Hepatocyte (in vitro differentiated cells): ENCODE data around the gene CRISP3.

ENCODE experiments used
- EZH2 ChIP-seq: fragments of 200-600 bp; sonication (generic); IDR thresholded peaks from 2 replicates; pipeline ENCODE4 v1.6.1; 2016; ENCODE audit warnings: antibody characterized with exemption, mild to moderate bottlenecking, borderline replicate concordance
- EZH2phosphoT487 ChIP-seq: fragments of 200-600 bp; sonication (generic); IDR thresholded peaks from one replicate; pipeline ENCODE4 v1.6.1; 2018; ENCODE audit warnings: antibody characterized with exemption, mild to moderate bottlenecking, low read depth, moderate library complexity; ENCODE audit not compliant: unreplicated experiment, severe bottlenecking
- TF ChIP-seq, protein P1 (sequence below): fragments of 200-600 bp; sonication (generic); IDR thresholded peaks from 2 replicates; pipeline ENCODE4 v1.5.1; 2016; ENCODE audit warnings: antibody characterized with exemption, mild to moderate bottlenecking; ENCODE audit not compliant: poor library complexity

DNA sequence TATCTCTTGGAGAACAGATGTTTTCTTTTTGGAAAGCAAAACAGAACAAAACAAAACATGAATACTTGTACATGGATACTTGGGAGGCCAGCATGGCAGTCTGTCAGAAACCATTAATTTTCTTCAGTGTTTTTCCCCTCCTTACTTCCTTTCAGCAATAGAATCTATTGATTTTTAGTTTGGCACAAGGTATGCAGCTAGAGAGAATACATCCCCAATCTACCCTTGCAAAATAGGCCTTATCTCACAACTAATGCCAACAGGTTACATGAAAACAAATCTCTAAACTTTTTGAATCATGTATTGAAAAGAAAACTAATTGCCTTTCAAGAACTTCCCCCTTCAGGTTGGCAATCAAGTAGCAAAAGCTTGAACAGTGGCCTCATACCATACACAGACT, 40.1 kb upstream of the CRISP3 start:
- TF ChIP-seq, protein P1, sequence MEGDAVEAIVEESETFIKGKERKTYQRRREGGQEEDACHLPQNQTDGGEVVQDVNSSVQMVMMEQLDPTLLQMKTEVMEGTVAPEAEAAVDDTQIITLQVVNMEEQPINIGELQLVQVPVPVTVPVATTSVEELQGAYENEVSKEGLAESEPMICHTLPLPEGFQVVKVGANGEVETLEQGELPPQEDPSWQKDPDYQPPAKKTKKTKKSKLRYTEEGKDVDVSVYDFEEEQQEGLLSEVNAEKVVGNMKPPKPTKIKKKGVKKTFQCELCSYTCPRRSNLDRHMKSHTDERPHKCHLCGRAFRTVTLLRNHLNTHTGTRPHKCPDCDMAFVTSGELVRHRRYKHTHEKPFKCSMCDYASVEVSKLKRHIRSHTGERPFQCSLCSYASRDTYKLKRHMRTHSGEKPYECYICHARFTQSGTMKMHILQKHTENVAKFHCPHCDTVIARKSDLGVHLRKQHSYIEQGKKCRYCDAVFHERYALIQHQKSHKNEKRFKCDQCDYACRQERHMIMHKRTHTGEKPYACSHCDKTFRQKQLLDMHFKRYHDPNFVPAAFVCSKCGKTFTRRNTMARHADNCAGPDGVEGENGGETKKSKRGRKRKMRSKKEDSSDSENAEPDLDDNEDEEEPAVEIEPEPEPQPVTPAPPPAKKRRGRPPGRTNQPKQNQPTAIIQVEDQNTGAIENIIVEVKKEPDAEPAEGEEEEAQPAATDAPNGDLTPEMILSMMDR, result no peak
- TF ChIP-seq EZH2 (no peak), EZH2phosphoT487 (no peak)
